ENCODE data around the gene MED9.

MED9 gene

DNA sequence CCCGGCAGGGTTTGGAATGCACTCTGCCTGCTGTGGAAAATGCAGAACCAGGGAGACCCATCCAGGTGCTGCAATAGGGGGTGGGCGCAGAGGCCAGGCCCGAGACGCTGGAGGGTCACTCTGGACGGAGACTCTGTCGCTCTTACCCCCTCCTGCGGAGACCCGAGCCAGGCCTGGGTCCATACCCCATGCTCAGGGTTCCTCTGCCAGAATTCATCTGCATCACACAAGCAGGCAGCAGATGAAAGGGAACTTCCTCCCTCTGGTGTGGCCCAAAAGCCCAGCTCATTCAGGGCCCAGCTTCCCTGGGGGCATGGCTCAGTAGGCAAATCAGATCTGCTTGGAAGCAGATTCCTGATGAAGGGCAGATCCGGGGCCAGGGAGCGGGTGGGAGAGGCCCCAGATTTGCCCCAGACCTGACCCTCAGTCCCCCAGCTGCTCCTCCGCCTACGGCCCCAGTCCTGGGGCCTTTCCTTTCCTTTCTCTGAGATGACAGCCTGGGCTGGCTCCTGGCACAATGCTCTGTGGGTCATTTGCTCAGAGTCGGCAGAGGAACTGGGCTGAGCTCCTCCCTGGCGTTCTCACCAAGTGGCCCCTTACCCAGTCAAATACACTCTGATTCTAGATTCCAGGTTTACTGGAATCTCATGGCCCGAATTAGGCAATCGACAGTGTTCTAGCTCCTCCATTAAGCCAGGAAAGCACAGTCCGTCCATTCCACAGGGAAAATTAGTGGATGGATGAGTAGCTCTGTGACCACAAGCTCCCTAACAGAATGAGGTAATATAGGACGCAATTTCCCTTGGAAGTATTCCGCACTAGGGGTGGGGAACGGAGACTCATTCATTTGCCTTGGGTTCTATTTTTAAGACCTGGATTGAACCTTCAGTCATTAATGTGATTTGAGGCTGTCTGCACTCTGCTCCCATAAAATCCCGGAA, 38.5 kb downstream of the MED9 start:
- no peak overlapping the region for H3K4me3 ChIP-seq (ENCODE audit: low read depth, low read length)

DNA sequence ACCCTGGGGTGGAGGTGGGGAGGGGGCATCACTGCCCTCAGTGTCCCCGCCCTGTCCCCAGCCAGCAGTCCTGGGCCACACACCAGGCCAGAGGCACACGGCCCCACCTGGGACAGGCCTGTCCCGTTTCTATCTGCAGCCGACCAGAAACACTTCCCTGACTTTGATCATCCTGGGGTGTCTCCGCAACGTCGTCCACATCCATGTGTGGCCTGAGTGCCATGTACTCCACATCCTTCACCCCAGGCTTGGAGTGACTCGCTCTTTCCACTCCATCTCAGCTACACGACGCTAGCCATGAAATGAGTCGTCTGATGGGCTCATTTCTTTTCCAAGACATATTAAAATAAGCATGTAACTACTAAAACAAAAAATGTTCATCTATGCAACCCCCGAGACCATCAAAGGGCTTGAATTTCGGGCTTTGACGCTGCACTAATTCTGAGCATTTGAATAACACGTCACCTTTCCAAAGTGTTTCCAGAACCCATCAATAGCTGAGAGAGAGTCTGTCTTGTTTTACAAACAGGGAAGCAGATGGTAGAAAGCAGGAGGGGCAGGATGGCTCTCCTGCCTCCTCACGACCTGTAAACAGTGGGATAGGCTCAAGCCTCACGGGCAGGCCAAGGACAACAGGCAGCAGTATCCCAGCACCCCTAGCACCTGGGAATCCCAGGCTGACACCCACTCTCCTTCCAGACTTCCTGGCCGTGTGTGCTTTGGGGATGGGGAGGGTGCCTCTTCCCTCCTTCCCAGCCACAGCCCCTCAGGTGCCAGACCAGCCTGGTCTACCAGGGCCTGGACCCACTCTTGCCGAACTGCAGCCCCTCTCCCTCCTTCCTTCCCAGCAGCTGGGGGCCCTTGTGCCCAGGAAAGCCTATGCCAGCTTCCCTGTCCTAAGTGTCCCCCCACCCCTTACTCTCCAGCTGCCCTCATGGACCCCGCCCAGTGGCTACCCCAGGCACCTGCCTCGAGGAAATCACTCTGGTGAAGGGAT, 39.4 kb downstream of the MED9 start:
- no peak overlapping the region for H3K4me3 ChIP-seq (ENCODE audit: low read depth, low read length)

DNA sequence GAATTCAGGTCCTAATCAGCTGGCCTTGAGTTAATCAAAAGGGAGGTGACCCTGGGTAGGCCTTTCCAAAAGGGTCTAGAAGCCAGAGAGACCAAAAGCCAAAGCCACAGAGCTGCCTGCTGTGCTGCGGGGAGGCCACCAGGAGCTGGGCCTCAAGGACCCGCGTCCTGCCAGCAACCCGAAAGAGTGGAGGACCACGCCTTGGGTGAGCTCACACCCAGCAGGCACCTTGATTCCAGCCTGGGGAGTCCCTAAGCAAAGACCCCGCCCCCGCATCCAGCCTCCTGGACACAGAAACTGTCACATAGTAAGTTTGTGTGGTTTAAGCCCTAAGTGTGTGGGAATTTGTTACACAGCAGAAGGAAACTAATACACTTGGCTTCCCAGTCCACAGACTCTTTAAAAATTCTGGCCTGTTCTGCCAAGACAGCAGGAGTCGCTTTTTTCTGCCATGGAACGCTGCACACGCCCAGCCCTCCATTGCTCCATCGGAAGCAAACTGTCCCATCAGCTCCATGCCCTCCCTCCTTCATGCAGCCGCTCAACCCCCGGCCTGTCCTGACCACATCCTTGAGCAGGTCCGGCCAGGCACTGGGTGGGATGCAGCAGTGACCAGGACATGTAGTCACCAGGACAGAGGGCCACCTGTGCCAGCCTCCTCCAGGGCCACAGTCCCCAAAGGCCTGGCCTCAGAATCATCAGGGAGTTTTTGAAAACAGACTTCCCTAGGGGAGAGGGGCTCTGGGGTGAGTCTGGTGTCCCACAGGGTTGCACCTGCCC, 40.3 kb downstream of the MED9 start:
- H3K4me3 ChIP-seq (ENCODE audit: low read depth, low read length) = no peak overlapping the region

DNA sequence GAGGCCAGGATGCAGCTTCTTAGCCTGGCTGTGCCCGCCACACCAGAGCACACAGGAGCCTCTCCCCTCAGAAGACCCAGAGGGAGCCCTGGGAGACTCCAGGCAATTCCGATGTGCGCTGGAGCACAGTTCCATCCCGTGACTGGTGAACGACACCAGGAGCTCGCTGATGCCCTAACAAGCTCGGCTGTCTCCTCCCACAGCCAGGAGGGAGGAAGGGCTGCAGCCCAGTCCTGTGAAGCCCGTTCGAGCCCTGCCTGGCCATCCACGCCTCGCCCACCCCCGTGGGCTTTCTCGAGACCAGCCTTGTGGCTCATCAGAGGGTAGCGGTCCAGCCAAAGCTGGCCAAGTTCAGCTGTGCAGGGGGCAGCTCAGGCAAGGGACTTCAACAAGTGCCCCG, 41.2 kb downstream of the MED9 start:
- H3K4me3 ChIP-seq (ENCODE audit: low read depth, low read length) = no peak overlapping the region

DNA sequence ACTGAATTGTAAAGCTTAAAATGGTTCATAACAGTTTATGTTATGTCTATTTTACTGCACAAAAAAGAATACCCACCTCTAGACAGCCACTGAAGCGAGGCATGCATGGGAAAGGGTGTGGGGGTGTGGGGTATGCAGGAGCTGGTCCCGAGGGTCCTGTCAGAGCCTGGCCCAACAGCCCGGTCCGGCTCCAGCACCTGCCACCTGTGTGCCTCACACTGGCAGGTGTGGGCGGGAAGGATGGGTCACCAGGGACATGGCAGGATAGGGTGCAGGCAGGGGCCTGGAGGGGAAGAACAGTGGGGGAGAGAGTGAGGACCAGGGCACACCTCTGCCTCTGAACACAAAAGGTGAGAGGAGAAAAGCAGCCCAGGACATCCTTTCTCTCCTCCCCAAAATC, 42.2 kb downstream of the MED9 start:
- H3K4me3 ChIP-seq (ENCODE audit: low read depth, low read length) = no peak overlapping the region

DNA sequence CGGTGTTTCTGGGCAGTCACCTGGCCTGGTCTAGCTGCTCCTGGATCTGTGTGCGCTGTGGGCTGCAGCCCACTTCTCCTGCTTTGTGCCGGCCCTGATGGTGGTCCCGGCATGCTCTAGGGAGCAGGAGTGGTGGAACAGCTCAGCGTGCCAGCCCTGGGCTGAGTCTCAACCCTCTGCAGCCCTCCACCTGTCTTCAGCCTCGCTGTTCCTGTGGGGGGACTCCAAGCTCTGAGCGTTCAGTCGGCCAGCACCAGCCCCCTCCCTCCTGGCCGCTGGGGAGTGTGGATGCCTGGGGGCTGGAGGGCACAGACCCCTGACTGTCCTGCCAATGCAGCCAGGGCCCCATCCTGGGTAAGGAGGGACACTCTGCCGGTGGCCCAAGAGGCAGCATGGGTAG, 43.1 kb downstream of the MED9 start:
- H3K4me3 ChIP-seq (ENCODE audit: low read depth, low read length) = no peak overlapping the region

DNA sequence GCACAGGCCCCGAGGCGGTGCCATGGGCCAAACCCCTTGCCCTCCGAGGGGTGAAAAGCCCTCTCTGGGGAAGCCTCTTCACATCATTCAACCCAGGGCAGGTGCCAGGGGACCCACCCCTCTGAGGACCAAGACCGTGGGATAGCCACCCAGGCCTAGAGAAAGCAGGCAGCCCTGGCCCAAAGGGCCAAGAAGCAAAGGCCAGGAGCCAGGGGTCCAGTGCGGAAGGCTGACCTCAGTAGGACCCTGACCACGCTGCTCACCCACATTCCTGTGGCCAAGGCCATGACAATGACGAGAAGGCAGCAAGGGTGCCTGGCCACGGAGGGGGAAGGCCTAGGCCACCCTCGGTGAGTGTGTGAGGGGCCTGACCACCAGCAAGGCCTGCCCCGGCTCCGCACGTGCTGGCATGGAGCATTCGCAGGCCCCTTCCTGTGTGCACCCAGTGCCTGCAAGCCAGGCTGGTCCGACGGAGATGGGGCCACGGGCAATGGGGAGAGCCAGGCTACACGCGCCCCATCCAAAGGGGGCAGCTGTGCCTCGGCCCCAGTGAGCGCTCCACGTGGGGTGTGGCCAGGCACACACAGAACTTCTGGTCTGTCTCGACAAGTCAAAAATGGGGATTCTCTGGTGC, 43.9 kb downstream of the MED9 start:
- no peak overlapping the region for H3K4me3 ChIP-seq (ENCODE audit: low read depth, low read length)

DNA sequence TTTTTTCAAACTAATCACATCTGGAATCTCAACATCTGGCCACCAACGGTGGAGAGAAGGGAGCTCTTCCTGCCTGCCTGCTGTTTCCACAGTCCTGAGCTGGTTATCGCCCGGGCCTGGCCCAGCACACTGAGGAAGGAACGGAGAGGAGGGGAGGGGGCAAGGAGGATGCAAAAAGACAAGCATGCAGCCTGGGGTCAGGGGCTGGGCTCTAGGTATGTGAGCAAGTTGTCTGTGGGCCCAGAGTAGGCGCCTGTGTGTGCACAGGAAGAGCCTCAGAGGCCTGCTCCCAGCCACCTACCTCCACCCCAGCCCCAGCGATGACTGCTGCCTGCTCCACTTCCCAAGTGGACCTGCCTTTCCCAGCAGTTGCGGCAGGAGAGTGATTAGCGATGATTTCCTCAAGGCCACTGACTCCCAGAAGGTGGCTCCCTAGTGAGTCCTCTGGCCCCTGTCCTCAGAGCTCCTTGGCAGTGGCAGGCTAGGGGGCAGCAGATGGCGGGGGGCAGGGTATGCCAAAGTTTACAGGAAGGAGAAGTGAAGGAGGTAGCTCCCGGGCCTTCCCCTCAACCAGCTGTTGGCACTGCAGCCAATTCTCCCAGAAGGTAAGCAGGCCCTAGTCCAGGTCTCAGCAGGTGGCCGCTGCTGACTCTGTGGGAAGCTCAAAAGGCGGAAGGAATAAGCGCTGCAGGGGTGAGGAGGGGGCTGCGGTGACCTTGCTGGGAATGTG, 46.4 kb downstream of the MED9 start:
- H3K4me3 ChIP-seq (ENCODE audit: low read depth, low read length) = no peak overlapping the region

DNA sequence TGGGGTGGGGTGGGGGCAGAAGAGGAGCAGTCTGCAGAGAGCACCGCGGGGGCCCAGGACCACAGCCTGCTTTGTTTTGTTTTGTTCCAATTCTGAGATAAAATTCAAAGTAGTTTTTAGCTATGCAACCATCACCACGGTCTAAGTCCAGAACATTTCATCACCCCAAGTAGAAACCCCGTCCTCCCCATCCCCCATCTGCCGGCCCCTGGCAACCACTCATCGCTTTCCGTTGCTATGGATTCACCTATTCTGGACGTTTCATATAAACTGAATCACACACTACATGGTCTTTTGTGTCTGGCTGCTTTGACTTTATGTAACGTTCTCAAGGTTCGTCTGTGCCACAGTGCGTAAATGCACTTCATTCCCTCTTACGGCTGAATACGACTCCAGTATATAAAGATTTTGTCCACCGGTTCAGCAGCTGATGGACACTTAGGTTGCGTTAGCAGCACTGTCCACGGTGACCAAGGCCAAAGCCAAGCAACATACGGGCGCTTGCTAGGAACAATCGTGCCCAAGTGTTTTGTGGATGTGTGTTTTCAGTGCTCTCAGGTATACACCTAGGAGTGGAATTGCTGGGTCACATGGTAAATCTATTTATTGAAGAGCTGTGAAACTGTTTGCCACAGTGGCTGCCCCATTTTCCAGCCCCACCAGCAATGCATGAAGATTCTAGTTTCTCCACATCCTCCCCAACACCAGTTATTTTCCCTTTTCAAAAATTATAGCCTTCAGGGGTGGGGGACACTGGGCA, 47.1 kb downstream of the MED9 start:
- H3K4me3 ChIP-seq (ENCODE audit: low read depth, low read length) = no peak overlapping the region

DNA sequence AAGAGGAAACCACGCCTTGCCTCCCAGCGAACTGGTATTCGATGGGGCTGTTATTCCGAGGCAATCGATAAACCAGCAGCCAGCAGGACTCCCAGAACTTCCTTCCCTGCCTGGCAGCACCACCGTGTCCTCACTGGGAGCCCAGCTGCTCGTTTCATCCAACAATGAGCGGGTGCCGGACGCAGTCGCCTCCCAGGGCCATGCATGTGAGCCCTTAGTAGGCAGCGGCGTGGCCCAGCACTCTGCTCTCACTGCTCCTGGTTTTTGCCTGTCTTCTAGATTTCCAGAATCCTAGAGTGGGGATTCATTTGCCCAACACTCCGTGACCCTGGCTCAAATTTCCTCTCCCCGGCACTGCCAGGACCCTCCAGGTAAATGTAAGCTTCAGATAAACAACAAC, 48.5 kb downstream of the MED9 start:
- no peak overlapping the region for H3K4me3 ChIP-seq (ENCODE audit: low read depth, low read length)

DNA sequence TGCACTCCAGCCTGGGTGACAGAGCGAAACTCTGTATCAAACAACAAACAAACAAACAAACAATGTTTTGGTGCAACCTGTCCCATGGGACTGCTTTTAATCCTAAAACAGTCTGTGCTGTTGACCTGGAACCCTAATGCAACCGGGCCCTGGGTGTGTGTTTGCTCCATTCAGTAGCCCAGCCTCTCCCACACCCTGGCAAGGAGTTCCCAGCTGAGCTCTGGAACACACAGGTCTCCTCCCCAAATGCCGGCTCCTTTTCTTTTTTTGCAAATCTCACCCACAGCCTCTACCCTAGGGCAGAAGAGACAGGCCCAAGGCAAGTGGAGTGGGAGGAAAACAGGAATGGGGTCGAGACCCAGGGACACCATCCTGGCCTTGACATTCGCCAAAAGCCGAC, 49.2 kb downstream of the MED9 start:
- no peak overlapping the region for H3K4me3 ChIP-seq (ENCODE audit: low read depth, low read length)

DNA sequence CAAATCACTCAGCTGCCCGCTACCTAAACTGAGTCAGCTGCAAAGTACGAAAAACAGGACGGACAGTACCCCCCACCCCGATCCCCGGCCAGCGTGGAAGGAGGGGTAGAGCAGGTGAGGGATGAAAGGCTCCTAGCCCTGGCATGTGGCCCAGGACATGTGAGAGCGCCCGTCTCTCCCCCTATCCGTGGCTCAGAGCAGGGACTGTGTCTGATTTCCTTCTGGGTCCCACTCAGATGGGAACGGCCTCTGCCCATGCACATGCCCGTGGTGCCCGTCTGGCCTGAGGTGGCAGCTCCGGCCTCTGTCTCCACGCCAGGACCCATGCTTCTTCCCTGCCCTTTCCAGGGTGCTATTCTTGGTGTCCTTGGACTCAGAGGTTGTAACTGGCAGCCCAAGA, 49.6 kb downstream of the MED9 start:
- no peak overlapping the region for H3K4me3 ChIP-seq (ENCODE audit: low read depth, low read length)

DNA sequence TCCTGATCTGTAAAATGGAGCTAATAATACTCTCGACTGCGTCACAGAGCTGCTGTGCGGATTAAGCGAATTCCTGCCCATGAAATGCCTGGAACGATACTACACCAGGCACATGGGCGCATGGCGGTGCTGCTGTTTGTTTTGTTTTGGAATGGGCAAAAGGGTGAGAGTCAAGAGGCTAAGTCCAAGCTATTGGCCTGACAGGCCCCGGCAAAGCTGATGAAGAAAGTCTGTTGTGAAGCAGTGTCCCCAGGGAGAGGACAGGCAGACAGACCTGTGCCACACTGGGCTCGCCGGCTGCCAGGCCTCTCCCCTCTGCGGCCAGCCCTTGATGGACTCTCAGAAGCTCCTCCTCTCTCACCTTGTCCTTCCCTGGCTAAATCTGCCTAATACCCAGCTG, 50.7 kb downstream of the MED9 start:
- H3K4me3 ChIP-seq (ENCODE audit: low read depth, low read length) = no peak overlapping the region

DNA sequence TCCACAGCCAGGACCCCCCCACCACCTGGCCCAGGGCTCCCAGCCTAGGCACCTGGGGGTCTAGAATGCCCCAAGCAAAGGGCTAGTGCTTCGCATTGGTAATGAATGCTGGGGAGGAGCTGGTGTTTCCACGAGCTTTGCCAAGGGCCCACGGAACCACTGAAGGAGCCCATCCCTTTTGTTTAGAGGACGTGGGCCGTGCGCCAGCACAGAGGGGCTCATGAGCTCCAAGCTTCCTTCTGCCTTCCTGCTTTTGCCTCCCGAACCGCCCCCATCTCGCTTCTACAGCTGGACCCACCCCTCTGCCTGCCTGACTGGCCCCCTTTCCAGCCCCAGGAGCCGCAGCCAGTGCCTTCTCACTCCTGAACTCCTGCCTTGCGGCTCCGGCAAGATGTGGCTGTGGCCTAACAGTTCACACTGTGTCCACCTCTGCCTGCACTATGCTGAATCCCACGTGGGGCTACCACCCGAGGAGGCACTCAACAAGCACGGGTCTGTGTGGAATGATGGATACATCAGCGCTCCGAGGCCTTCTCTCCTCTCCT, 51.2 kb downstream of the MED9 start:
- no peak overlapping the region for H3K4me3 ChIP-seq (ENCODE audit: low read depth, low read length)

DNA sequence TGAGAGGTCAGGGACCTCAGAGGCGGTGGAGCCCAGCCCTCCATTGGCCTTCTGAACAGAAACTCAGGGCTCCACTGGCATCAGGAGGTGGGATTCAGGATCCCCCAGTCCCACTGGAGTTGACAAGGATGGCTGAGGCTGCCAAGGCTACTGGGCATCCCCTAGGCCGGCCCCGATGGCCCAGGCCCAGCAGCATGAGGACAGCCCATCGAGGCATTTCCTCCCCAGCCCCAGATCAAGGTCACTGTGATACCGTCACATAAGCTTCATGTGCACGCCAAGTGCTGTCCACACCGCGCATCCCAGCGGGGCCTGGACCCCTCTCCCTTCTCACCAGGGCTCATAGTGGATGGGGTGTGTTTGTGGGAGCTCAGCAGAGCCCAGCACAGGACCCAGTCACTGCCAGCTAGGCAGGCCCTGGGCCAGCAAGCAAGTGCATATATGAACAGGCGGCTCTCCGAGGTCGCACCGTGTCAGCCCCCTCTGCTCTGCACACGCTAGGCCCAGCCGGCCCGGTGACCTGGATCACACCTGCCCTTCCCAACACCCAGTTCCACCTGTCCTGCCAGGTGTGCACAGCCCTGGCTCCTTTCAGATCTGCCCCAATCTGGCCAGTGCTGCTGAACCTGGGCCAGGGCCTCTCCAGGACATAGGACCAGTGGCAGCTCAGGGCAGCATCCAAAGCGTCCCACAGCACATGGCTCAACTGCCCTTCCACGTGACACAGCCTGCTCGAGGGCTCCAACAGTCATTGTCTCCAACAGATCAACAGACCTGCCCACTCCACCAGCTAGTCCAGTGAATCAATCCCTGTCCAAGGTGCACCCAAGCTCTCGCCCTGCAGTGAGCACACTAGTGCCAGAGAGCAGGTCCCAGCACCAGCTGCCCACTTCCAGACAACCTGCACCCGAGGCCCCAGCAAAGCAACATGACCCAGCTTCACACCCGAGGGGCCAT, 52.2 kb downstream of the MED9 start:
- no peak overlapping the region for H3K4me3 ChIP-seq (ENCODE audit: low read depth, low read length)

DNA sequence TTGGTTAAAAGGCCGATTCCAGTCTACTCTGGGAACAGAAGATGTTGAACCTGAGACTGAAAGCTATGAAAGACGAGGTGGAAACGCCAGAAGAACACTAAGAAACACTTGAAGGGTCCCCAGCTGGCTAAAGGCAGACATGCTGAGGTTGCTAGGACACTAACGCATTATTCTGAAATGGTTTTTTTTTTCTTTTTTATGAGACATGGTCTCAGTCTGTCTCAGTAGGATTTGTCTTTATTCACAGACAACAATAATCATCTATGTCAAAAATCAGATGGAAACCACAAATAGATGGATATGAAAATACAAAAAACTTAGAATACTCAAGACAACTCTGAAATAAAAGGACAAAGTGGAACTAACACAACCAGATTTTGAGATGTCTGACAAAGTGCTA, 54.4 kb downstream of the MED9 start:
- no peak overlapping the region for H3K4me3 ChIP-seq (ENCODE audit: low read depth, low read length)

DNA sequence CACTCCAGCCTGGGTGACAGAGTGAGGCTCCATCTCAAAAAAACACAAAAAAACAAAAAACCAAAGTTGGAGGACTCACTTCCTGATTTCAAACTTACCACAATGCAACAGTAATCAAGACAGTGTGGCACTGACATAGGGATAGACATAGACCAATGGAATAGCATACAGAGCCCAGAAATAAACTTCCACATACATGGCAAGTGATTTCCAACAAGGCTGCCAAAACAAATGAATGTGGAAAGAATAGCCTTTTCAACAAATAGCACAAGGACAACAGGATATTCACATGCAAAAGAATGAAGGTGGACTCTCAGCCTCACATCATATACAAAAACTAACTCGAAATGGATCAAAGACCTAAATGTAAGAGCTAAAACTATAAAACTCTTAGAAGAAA, 56.2 kb downstream of the MED9 start:
- H3K4me3 ChIP-seq (ENCODE audit: low read depth, low read length) = no peak overlapping the region
